GM12801 (cell line): ENCODE results near the gene AGR3.

Experiments used
- CTCF ChIP-seq: IDR thresholded peaks from one replicate; pipeline ENCODE4 v1.5.1; 2011; ENCODE audit warnings: control low read depth; ENCODE audit not compliant: insufficient read length; ENCODE audit errors: extremely low read depth

Gene AGR3

GRCh38 chr7:16845746-16846145 is 36.0 kb downstream of the AGR3 start:
- no peak for TF ChIP-seq CTCF

- TF ChIP-seq CTCF = no peak
Measured at GRCh38 chr7:16841681-16842080, 40.1 kb downstream of the AGR3 start.

- TF ChIP-seq CTCF = no peak
Measured at GRCh38 chr7:16840094-16840493, 41.7 kb downstream of the AGR3 start.

GRCh38 chr7:16839646-16840045 is 42.1 kb downstream of the AGR3 start:
- no peak for TF ChIP-seq CTCF

GRCh38 chr7:16838891-16839290 is 42.9 kb downstream of the AGR3 start:
- no peak for TF ChIP-seq CTCF

- no peak for TF ChIP-seq CTCF
Measured at GRCh38 chr7:16838386-16838785, 43.4 kb downstream of the AGR3 start.

GRCh38 chr7:16836481-16836880 is 45.3 kb downstream of the AGR3 start:
- TF ChIP-seq CTCF = no peak

- TF ChIP-seq CTCF = no peak
Measured at GRCh38 chr7:16833373-16833772, 48.4 kb downstream of the AGR3 start.
